GM23338 (cell line): Measurements from ENCODE around the gene MTHFD1.

ENCODE experiments used
- CREB1 ChIP-seq: fragments of 250-450 bp; sonication (Bioruptor Pico); IDR thresholded peaks from 2 replicates; pipeline ENCODE4 v1.5.0; 2020; ENCODE audit warnings: low read depth, mild to moderate bottlenecking, moderate library complexity
- EZH2 ChIP-seq: fragments of 200-600 bp; sonication (generic); IDR thresholded peaks from one replicate; pipeline ENCODE4 v1.8.0; 2017; ENCODE audit warnings: antibody characterized with exemption, mild to moderate bottlenecking, low read depth; ENCODE audit not compliant: unreplicated experiment
- EZH2phosphoT487 ChIP-seq: fragments of 200-600 bp; sonication (generic); IDR thresholded peaks from one replicate; pipeline ENCODE4 v1.8.1; 2018; ENCODE audit warnings: antibody characterized with exemption; ENCODE audit not compliant: unreplicated experiment
- JUNB ChIP-seq: IDR thresholded peaks from one replicate; pipeline ENCODE4 v1.6.1; 2016; ENCODE audit warnings: antibody characterized with exemption; ENCODE audit not compliant: unreplicated experiment
- NANOG ChIP-seq: IDR thresholded peaks from 2 replicates; pipeline ENCODE4 v1.6.1; 2016; ENCODE audit warnings: antibody characterized with exemption, borderline replicate concordance
- POLR2AphosphoS5 ChIP-seq: IDR thresholded peaks from 2 replicates; pipeline ENCODE4 v1.6.1; 2016; ENCODE audit warnings: antibody characterized with exemption, low read depth
- ZNF114 ChIP-seq: fragments of 250-450 bp; sonication (Bioruptor Pico); IDR thresholded peaks from 2 replicates; pipeline ENCODE4 v1.5.0; 2020; ENCODE audit warnings: mild to moderate bottlenecking, moderate library complexity
- TF ChIP-seq, protein P1 (sequence below), 2 experiments: fragments of 200-600 bp in 1 of 2; sonication (generic) in 1 of 2; conservative IDR thresholded peaks; 2 replicates each; pipeline versions ENCODE4 v1.5.1 to v1.6.1; 2016 to 2017; ENCODE audit warnings: antibody characterized with exemption in 2 of 2, low read depth in 2 of 2, mild to moderate bottlenecking in 2 of 2, moderate library complexity in 1 of 2
- TF ChIP-seq, protein P2 (sequence below): IDR thresholded peaks from one replicate; pipeline ENCODE4 v1.6.1; 2018; ENCODE audit warnings: antibody characterized with exemption; ENCODE audit not compliant: unreplicated experiment
- TF ChIP-seq, protein P3 (sequence below): IDR thresholded peaks from 2 replicates; pipeline ENCODE4 v1.6.1; 2016; ENCODE audit warnings: antibody characterized with exemption

DNA sequence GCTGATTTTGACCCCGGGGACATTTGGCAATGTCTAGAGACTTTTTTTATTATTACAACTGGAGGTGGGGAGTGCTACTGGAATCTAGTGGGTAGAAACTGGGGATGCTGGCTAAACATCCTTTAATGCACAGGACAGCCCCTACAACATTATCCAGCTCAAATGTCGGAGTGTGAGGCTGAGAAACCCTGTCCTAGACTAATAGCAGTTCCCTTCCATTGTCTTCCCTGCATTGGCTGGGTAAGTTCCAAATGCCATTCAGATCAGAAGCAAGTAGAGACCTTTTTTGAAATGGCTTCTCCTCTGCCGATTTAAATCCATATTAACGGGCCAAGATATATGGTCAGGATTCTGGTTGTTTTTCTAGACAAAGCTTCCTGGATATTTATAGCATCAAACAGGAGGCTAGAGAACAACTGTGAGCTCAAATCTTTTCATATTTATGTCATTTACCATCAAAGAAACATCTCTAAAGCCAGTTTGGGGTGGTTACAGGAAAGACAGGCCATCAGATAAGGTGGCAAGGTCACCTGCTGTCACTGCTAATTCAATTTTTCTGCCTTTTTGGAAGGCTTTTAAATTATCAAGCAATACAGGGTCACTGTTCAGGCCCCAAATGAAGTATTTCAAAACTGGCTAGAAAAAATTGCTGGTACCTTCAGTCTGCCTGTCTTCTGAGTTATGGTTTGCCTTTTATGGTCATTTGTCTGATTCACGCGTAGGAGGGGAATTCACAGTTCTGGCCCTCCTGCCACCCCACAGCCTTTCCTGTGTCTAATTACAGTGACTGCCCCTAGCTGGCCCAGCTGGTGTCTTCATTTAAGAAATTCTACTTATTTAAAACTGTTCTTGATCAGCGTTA, 57.1 kb downstream of the MTHFD1 start:
- TF ChIP-seq JUNB (no peak), POLR2AphosphoS5 (no peak), EZH2 (no peak), EZH2phosphoT487 (no peak), ZNF114 (CRISPR knock-in tag) (no peak), CREB1 (no peak), NANOG (no peak)
- TF ChIP-seq, protein P1, sequence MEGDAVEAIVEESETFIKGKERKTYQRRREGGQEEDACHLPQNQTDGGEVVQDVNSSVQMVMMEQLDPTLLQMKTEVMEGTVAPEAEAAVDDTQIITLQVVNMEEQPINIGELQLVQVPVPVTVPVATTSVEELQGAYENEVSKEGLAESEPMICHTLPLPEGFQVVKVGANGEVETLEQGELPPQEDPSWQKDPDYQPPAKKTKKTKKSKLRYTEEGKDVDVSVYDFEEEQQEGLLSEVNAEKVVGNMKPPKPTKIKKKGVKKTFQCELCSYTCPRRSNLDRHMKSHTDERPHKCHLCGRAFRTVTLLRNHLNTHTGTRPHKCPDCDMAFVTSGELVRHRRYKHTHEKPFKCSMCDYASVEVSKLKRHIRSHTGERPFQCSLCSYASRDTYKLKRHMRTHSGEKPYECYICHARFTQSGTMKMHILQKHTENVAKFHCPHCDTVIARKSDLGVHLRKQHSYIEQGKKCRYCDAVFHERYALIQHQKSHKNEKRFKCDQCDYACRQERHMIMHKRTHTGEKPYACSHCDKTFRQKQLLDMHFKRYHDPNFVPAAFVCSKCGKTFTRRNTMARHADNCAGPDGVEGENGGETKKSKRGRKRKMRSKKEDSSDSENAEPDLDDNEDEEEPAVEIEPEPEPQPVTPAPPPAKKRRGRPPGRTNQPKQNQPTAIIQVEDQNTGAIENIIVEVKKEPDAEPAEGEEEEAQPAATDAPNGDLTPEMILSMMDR (conservative IDR thresholded peaks at IDR 0.05; ENCODE audit: low read depth in 2 of 2): no peak
- TF ChIP-seq, protein P2, sequence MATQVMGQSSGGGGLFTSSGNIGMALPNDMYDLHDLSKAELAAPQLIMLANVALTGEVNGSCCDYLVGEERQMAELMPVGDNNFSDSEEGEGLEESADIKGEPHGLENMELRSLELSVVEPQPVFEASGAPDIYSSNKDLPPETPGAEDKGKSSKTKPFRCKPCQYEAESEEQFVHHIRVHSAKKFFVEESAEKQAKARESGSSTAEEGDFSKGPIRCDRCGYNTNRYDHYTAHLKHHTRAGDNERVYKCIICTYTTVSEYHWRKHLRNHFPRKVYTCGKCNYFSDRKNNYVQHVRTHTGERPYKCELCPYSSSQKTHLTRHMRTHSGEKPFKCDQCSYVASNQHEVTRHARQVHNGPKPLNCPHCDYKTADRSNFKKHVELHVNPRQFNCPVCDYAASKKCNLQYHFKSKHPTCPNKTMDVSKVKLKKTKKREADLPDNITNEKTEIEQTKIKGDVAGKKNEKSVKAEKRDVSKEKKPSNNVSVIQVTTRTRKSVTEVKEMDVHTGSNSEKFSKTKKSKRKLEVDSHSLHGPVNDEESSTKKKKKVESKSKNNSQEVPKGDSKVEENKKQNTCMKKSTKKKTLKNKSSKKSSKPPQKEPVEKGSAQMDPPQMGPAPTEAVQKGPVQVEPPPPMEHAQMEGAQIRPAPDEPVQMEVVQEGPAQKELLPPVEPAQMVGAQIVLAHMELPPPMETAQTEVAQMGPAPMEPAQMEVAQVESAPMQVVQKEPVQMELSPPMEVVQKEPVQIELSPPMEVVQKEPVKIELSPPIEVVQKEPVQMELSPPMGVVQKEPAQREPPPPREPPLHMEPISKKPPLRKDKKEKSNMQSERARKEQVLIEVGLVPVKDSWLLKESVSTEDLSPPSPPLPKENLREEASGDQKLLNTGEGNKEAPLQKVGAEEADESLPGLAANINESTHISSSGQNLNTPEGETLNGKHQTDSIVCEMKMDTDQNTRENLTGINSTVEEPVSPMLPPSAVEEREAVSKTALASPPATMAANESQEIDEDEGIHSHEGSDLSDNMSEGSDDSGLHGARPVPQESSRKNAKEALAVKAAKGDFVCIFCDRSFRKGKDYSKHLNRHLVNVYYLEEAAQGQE: no peak
- TF ChIP-seq, protein P3, sequence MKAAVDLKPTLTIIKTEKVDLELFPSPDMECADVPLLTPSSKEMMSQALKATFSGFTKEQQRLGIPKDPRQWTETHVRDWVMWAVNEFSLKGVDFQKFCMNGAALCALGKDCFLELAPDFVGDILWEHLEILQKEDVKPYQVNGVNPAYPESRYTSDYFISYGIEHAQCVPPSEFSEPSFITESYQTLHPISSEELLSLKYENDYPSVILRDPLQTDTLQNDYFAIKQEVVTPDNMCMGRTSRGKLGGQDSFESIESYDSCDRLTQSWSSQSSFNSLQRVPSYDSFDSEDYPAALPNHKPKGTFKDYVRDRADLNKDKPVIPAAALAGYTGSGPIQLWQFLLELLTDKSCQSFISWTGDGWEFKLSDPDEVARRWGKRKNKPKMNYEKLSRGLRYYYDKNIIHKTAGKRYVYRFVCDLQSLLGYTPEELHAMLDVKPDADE: no peak
